Kidney capillary endothelial cell (primary cell): Measurements from ENCODE around the gene MSH3.
"Not testable (repeated sequence)": the region's sequence is repeated elsewhere in the genome, so short reads cannot be mapped to it uniquely, and the experiment has no call there.

Experiments used
- DNase-seq: peaks from one replicate; pipeline ENCODE4 v3.0.0-alpha.2; 2018; ENCODE audit warnings: low spot score

MSH3 gene

DNA sequence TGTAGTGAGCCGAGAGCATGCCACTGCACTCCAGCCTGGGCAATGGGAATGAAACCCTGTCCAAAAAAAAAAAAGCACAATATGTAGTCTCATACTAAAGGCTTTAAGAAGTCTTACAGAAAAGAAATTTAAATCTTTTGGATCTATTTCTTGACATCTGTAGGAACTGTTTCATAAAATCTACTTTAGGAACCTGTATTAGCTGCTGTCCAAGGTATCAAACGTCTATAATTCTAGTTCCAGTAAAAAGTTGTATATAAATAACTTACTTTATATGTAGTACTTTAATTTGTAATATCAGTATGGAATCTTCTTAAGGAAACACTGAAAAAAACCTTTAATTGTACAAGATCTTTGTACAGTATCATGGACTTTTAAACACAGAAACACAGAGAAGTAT lies 199.0 kb downstream of the MSH3 start:
- DNase-seq, result no peak

DNA sequence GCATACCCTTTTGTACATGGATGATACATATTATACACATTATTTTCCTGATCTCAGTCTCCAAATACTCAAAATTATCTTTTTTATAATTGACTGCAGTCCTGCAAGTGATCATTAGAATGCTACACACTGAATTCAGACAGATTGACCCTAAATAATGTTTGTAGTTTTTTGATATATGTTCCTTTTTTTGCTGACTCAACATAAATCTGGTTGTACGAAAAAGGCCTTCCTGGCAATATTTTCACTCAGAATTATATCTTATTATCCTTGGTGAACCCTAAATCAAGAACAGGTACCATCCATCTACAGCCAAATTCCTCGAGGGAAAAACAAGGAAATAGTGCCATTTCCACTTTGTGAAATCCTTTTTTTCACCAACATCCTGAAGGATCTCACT lies 200.1 kb downstream of the MSH3 start:
- no peak for DNase-seq

DNA sequence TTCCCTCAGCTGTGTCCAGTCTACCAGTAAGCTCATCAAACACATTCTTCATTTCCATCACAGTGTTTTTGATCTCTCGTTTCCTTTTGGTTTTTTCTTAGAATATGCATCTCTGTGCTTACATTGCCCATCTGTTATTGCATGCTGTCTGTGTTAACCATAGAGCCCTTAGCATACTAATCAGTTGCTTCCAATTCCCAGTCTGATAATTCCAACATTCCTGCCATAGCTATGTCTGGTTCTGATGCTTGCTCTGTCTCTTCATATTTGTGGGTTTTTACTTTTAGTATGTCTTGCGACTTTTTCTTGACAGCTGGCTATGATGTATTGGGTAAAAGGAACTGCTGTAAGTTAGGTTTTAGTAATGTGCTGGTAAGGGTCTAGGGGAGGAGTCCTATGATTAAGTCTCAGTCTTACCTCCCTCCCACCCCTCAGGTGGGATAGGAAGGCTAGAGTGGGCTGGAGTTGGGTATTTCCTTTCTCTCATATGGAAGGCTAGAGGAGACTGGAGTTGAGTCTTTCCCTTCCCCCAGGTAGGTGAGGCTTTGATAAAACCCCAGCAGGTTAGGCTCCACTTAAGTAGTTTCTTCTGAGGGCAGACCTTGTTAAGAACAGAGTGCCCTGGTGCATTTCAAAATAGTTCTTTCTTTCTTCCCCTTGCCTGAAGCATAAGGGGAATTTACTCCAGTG lies 206.6 kb downstream of the MSH3 start:
- DNase-seq, result no peak

DNA sequence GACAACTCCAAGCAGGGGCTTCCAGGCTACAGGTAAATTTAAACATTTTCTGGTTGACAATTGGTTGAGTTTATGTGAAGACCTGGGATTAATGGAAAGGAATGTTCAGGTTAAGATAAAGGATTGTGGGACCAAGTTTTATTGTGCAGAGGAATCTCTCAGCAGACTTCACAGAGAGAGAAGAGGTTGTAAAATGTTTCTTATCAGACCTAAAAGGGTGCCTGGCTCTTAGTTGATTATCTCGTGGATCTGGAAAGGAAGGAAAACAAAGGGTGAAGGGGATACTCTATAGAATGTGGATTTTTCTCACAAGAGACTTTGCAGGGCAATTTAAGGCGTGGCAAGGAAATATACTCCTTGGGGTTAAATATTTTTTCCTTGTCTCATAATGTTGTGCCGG lies 209.3 kb downstream of the MSH3 start:
- no peak for DNase-seq

DNA sequence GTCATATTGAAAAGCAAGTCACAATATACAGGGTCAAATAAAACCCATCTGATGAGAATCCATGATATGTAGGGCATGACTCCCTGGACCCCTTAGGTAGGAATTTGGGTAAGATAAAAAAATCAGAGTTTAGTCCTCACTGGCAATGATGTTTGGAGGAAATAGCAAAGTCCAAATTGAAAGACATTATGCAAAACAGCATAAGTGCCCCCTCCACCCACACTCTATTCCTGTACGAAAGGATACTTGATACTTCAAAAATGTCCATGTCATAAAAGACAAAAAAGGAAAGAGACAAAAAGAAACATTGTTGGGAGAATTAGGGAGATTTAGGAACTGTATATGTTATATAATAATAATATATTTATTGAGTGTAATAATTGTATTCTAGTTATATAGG lies 209.7 kb downstream of the MSH3 start:
- no peak for DNase-seq

DNA sequence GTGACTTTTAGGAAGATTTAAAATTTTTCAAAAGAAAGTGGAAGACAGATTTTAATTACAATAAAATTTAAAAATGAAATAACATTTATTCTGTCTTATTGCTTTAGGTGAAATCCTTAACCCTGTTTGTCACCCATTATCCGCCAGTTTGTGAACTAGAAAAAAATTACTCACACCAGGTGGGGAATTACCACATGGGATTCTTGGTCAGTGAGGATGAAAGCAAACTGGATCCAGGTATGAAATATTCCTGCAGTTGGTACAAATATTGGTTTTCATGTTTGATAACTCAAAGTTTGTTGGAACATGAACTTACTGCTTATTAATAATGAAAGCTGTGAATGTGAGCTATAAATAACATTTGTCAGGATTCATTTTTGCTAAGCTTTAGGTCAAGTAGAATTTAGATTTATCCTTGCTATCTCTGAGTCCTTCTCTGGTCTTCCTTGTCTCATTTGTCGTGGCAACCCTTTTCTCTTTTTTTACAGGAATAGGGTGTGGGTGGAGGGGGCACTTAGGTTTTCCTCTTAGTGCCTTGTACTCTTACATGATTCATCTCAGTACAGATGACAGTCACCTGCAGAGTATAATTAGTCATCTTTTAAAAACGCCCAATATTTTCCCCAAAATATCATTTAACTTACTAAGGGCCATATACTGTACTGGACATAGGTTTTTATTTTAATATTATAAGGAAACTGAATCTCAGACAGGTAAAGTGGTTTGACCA lies 210.4 kb downstream of the MSH3 start:
- DNase-seq, result no peak

DNA sequence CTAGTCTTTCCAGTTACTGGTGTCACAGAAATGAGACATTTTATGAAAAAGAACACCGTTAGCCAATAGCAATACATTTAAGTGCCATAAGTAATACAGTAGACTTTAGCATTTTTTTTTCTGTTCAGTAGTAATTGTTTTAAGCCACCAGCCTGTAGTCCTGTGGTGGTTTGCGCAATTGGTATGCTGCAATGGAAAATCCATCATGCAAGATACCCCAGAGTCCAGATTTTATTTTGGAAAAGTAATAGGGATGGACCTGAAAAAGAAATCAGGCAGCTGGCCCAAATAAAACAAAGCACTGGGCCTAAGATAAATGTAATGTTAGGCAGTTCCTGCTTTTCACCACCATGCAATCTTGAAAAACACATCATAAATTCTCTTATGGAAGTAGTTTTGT lies 211.1 kb downstream of the MSH3 start:
- no peak for DNase-seq

DNA sequence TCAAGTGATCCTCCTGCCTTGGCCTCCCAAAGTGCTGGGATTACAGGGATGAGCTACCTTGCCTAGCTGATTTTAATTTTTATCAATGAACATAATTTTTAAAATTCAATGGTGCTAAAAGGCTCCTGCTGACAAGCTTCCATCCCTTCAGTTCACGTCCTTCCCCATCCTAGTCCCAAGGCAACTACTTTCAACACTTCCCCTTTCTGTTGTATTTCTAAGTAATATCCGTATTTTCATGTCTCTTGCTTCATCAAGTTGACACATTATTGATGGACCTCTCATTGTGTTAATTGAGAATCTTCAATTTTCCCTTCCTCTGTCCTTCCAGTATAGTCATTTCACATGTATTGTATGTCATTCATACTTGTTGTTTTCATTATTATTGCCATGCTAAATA lies 211.9 kb downstream of the MSH3 start:
- DNase-seq, result no peak

DNA sequence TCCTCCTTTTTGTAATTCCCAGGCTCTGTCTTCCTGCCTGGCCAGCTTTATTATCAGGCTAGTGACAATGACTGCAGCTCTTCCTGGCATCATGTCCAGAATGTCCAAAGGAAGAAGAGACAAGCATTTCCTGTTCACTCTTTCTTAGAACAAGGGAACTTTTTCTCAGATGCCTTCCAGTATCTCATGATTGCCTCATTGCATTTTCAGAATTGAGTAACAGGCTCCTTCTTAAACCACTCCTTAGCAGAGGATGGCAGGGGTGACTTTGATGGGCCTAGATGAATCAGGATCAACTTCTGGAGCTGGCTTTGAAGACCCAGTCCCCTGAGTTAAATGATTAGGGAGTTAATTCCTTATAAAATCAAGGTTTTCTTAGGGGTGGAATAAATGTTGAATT lies 212.8 kb downstream of the MSH3 start:
- DNase-seq, result no peak

DNA sequence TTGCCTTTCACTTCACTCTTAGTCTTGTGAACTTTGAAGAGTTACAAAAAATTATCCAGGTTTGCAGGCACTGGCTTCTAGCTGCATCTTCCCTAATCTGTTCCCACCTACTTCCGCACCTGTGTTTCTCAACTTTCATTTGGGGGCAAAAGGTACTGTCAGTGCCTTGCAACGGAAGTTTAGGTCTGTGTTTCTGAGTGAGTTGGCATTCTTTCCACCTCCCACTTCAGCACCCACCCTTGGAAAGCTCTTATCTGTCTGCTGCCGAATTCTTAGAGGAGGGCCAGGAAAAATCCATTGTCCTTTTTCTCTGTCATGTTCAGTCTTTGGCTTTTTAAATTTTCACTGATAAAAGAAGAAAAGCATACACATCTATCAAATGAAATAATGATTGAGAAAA lies 216.0 kb downstream of the MSH3 start:
- DNase-seq, result no peak

DNA sequence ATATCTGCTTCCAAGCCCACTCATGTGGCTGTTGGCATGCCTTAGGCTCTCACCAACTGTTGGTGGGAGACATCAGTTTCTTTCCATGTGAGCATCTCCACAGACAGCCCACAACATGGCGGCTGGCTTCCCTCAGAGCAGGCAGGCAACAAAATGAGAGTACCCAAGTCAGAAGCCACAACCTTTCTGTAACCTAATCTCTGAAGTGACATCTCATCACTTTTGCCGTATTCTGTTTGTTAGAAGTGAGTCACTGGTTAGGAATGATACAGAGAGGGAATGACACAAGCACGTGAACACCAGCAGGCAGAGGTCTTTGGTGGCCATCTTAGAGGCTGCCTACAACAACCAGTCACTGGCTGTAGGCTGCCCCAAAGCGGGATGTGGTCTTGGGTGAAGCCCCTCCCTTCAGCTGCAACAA lies 217.1 kb downstream of the MSH3 start:
- DNase-seq, result no peak

DNA sequence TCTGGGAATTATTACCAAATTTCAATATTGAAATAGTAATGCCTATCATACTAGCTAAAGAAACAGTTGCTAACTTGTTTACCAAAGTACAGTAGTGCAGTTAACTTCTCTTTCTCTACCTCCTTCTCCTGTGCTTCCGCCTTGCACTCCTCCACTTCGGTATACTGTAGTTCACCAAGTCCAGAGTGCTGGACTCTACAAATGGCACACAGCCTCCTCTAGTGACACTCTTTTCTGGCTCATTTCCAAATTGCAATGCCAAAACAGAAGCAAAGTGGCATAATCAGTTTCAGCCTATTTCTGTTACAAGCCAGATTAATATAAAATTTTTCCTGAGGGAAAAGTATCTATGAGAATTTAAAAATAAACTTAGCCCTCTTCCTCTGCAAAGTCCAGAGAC lies 219.7 kb downstream of the MSH3 start:
- no peak for DNase-seq

DNA sequence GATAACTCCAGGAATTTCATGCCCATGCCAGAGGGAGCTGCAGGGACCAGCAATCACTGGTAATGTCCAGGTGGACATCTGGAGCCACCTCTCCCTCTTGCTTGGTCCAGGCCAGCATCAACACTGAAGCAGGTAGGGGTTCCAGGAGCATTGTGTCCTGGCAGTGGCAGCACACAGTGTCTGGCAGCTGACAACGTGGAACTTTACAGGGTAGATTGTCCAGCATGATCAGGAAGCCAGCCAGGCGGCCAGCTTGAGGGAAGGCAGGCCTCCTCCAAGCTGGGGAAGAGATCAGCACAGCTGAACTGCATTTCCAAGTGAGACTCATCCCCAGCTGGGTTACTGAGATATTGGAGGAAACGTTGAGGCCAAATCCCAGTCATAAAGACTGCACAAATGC lies 223.1 kb downstream of the MSH3 start:
- DNase-seq, result no peak

DNA sequence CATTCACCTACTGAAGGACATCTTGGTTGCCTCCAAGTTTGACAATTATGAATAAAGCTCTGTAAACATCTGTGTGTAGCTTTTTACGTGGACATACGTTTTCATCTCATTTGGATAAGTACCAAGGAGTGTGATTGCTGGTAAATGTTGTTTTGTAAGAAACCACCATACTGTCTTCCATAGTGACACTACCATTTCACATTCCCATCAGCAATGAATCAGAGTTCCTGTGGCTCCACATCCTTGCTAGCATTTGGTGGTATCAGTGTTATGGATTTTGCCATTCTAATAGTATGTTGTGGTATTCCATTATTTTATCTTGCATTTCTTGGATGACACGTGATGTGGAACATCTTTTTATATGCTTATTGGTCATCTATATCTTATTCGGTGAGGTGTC lies 227.3 kb downstream of the MSH3 start:
- DNase-seq, result no peak

DNA sequence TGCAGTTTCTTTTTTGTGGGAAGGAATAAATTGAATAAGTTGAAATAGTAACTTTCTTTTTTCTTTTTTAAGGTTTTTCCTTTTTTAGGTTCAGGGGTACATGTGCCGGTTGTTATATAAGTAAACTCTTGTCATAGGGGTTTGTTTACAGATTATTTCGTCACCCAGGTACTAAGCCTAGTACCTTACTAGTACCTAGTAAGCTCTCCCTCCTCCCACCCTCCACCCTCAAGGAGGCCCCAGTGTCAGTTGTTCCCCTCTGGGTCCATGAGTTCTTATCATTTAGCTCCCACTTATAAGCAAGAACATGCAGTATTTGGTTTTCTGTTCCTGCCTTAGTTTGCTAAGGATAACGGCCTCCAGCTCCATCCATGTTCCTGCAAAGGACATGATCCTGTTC lies 228.9 kb downstream of the MSH3 start:
- not testable (repeated sequence) for DNase-seq

DNA sequence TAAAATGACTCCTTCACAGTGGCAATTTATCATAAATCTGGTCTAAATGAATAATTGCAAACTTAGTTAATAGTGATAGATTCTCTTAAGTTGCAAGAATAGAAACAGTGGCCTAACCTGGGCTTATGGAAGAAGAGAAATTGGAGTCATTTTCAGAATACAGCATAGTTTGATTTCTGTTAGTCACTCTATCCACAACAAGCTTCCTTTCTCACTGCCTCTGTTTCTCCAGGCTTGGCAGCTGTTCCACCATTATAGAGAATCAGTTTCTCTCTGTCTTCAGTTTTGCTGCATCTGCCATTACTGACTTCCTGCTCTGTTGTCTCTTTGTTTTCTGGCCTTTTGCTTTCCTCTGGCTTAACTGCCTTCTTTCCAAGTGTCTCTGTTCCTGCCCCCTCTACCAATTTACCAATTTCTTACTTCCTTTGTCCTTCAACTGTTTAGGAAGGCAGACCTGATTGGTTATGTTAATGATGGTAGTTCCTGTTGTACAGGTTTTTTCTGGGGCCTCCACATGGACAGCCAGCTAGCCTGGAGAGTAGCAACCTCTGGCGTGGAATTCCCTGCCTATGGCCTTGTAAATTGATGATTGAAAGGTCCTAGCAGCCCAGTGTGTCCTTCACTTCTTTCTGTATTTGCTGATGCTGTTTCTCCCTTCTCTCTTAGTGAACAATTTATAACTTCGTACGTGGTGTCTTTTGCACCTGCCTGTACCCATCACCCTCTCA lies 229.8 kb downstream of the MSH3 start:
- no peak for DNase-seq

DNA sequence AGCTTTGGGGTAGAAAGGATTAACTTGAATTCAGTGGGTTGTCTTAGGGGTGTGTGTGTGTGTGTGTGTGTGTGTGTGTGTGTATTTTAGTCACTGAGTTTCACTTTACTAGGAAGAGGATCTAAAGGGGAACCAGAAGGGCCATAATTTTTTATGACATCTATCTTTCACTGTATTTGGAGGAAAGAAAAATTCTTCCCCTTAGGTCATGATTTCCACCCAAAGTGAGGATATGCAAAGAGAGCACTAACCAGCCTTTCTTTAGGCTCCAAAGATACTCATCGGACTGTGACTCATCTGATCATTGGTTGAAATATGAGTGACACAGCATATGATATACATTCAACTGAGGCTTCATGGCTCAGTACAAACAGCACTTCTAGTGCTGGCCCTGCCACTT lies 230.5 kb downstream of the MSH3 start:
- DNase-seq, result no peak

DNA sequence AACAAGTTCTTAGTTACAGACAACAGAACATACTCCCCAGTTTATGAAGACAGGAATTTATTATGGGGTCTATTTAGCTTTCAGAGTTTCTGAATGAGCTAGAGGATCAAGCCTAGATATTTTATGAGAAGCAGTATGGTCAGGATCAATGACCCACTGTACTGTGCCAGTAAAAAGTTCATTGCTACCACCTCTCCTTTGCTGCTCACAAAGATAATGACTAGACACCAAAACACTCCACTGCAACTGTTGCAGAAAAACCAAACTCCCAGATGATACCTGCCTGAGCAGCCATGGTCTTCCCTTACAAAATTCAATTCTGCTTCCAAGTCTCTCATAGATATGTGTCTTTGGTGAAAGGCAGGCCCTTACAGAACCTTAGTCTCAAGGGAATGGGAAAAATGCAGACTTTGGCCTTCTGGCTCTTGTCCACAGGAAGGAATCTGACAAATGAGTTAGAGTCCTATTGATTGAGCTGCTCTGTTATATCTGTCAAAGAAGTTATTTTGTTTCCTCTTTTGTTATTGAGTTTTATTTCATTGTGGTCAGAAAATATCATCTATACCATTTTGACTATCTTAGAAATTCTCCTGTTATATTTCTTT lies 231.0 kb downstream of the MSH3 start:
- no peak for DNase-seq

DNA sequence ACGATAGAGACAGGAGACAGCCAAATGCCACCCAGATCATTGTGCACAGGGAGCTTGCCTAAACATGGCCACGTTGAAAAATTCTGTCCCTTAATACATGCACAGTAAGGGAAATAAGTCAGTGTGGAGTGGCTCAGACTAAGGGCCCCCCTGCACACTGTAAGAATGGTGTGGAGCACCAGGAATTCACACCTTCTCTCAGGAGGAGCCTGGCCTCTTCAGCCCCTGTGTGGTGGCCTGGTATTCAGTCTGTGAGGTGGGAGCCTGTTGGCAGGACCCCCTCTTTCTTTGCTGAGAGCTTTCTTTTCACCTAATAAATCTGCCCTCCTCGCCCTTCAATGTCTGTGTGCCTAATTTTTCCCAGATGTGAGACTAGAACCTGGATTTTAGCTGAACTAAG lies 239.6 kb downstream of the MSH3 start:
- no peak for DNase-seq

DNA sequence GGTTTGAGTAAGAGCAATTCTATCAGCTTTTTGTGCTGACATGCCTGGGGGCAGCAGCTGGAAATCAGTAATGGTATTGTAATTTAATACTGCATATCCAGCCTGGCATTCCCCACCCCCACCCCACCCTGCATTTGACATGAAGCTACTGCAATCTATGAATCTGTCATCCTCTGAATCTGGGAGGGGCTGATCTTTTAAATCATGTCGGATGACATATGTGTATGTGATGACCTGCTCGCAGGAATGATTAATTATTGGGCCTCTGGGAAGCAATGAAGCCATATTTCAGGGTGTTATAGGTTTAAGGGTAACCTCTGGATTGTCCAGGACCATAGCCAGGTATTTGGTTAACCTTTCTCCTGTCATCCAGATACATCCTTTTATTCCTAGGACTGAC lies 241.1 kb downstream of the MSH3 start:
- no peak for DNase-seq

DNA sequence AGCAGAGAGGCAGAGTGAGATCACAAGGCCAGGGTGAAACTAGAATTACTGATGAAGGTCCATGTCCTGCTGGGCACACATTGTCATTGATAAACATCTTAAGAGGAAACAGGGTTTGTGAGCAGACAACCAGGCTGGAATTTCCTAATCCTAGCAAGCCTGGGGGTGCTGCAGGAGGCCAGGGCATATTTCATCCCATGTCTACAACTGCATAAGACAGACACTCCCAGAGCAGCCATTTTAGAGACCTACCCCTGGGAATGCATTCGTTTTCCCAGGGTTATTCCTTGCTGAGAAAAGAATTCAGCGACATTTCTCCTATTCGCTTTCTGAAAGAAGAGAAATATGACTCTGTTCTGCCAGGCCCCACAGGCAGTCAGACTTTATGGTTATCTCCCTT lies 248.2 kb downstream of the MSH3 start:
- not testable (repeated sequence) for DNase-seq

DNA sequence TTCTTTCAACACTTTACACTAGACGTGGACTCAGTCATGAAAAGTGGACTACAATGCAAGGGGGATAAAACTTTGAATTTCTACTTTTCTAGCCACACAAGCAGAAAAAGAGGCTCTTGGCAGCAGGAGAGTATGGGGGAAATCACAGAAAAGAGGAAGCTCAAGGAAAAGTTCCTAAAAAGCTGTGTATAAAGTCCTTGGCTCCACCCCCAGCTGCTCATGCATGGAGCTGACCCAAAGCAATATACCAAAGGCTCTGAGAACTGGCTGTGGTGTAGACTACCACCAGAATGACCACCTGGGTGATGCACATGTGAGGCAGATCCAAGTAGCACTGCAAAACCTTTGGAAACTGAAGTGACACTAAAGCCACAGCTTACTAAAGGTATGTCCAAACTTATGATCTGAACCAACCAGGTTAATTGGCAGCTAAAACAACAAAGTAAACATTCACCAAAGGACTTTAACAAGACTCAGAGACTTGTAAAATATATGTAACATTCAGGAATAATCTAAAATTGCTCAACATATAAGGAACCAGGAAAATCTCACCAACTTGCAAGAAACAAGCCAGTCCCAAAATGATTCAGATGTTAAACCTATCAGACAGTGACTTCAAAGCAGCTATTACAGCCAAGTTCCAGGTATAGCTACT lies 250.2 kb downstream of the MSH3 start:
- no peak for DNase-seq
